Type B pancreatic cell (in vitro differentiated cells): ENCODE results near the gene SRGAP3. TPM values are rescaled to one million over a fixed set of nuclear protein-coding genes. Genes with fewer than 3 reads are reported as not detected.

Experiments used
- DNase-seq: peaks from one replicate; pipeline ENCODE4 v3.0.0; 2021; ENCODE audit warnings: mixed read lengths; ENCODE audit not compliant: unreplicated experiment; ENCODE audit errors: extremely low spot score
- H3K27ac Mint-ChIP-seq: 2 replicates; pipeline ENCODE4 v1.8.0; 2021; ENCODE audit warnings: mild to moderate bottlenecking, mixed read lengths
- H3K27me3 Mint-ChIP-seq: 2 replicates; pipeline ENCODE4 v1.8.0; 2021; ENCODE audit warnings: mixed read lengths
- H3K36me3 Mint-ChIP-seq: 2 replicates; pipeline ENCODE4 v1.8.0; 2021; ENCODE audit warnings: mixed read lengths
- H3K4me1 Mint-ChIP-seq: one replicate; pipeline ENCODE4 v1.8.0; 2021; ENCODE audit warnings: mixed read lengths; ENCODE audit not compliant: unreplicated experiment
- H3K4me3 Mint-ChIP-seq: 2 replicates; pipeline ENCODE4 v1.8.0; 2021; ENCODE audit warnings: mild to moderate bottlenecking, mixed read lengths
- H3K9me3 Mint-ChIP-seq: 2 replicates; pipeline ENCODE4 v1.8.0; 2021; ENCODE audit warnings: mixed read lengths
- total RNA-seq: library from RNA; stranded (reverse); gene quantifications from 2 replicates; pipeline ENCODE4 v1.2.1, GENCODE V29; 2021; ENCODE audit warnings: low replicate concordance
- TF ChIP-seq, protein P1 (sequence below): fragments of 200-600 bp; sonication (generic); conservative IDR thresholded peaks from 2 replicates; pipeline ENCODE4 v1.5.0; 2021; ENCODE audit warnings: antibody characterized with exemption, mild to moderate bottlenecking

SRGAP3 gene
- total RNA-seq, 1 donor from 2014 or later: 41.7 TPM

DNA sequence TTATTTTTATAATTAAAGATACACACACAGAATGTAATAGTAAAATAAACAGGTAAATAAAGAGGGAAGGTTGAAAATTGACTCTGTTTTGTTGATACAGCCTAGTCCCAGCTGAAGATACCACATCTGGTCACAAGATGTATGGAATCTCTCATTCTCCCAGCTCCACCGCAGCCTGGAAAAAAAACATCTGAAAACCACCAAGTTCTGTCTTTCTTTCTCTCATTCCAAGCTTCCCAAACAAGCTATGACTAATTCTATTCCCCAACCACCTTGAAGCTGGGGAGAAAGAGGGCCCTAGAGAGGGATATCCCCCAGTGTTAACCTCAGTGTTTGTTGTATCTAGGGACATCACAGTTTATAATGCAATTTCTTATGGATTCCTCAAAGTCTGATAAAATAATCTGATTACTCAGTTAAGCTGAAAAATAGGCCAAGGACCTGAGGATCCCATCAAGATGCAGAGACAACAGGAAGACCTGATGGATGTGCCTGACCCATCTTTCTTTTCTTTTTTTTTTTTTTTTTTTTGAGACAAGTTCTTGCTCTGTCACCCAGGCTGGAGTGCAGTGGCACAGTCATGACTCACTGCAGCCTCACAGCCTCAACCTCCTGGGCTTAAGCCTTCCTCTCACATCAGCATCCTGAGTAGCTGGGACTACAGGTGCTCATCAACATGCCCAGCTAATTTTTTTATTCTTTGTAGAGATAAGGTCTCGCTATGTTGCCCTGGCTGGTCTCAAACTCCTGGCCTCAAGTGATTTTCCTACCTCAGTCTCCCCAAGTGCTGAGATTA is 38.1 kb downstream of the SRGAP3 start:
- Mint-ChIP-seq H3K4me1 (peaks cover 49% of the 10 kb centered on the region), H3K27ac (no peak overlapping the region), H3K27me3 (no peaks in the 10 kb centered on the region), H3K36me3 (peaks cover 6% of the 10 kb centered on the region), H3K4me3 (no peak overlapping the region), H3K9me3 (peaks cover 4% of the 10 kb centered on the region)
- DNase-seq: no peak
- TF ChIP-seq, protein P1, sequence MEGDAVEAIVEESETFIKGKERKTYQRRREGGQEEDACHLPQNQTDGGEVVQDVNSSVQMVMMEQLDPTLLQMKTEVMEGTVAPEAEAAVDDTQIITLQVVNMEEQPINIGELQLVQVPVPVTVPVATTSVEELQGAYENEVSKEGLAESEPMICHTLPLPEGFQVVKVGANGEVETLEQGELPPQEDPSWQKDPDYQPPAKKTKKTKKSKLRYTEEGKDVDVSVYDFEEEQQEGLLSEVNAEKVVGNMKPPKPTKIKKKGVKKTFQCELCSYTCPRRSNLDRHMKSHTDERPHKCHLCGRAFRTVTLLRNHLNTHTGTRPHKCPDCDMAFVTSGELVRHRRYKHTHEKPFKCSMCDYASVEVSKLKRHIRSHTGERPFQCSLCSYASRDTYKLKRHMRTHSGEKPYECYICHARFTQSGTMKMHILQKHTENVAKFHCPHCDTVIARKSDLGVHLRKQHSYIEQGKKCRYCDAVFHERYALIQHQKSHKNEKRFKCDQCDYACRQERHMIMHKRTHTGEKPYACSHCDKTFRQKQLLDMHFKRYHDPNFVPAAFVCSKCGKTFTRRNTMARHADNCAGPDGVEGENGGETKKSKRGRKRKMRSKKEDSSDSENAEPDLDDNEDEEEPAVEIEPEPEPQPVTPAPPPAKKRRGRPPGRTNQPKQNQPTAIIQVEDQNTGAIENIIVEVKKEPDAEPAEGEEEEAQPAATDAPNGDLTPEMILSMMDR: no peak

DNA sequence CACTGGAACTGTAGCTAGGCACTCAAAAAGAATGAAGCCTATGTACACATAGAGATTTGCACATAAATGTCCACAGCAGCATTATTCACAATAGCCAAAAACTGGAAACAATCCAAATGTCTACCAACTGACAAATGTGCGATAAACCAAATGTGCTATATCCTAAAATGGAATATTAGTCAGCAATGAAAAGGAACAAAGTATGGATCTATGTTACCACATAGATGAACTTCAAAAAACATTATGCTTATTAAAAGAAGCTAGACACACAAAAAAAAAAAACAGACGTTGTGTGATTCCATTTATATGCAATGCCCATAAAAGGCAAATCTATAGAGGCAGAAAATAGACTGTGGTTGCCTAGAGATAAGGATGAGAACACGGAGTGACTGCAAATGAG is 39.7 kb downstream of the SRGAP3 start:
- Mint-ChIP-seq H3K4me1 (peaks cover 44% of the 10 kb centered on the region), H3K4me3 (no peak overlapping the region)

DNA sequence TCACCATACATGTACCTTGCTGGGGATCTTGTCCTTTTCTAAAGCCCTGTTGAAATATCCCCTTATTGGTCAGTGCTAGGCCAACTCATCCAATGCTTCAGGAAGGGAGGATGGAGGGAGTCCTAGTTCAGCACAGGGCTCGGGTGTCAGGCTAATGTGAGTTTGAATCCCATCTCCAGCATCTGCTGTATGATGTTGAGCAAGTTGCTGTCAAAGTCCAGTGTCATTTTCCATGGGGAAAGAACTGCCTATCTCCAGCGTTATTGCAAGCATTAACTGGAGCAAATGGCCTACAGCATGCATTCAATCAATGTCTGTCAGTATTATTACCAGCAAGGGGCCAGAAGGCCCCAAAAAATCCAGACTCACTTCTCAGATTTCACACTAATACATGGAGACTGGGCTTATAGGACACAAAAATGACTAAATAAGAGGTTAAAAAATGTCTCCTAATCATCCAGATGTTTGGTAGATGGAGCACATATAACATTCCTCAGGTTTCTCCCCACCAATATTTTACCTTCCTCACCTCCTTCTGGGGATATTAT is 40.8 kb downstream of the SRGAP3 start:
- Mint-ChIP-seq H3K27me3 (no peaks in the 10 kb centered on the region), H3K4me1 (peaks cover 47% of the 10 kb centered on the region), H3K36me3 (peaks cover 6% of the 10 kb centered on the region), H3K27ac (no peak overlapping the region), H3K9me3 (peaks cover 4% of the 10 kb centered on the region), H3K4me3 (no peak overlapping the region)
- TF ChIP-seq, protein P1: no peak
- no peak for DNase-seq

More for the DNA sequence above, 39.7 kb downstream of the SRGAP3 start:
- H3K27ac Mint-ChIP-seq: no peak overlapping the region
- peaks cover 4% of the 10 kb centered on the region for H3K9me3 Mint-ChIP-seq
- TF ChIP-seq, protein P1: no peak
- H3K27me3 Mint-ChIP-seq: no peaks in the 10 kb centered on the region
- DNase-seq: no peak
- H3K36me3 Mint-ChIP-seq: peaks cover 6% of the 10 kb centered on the region

DNA sequence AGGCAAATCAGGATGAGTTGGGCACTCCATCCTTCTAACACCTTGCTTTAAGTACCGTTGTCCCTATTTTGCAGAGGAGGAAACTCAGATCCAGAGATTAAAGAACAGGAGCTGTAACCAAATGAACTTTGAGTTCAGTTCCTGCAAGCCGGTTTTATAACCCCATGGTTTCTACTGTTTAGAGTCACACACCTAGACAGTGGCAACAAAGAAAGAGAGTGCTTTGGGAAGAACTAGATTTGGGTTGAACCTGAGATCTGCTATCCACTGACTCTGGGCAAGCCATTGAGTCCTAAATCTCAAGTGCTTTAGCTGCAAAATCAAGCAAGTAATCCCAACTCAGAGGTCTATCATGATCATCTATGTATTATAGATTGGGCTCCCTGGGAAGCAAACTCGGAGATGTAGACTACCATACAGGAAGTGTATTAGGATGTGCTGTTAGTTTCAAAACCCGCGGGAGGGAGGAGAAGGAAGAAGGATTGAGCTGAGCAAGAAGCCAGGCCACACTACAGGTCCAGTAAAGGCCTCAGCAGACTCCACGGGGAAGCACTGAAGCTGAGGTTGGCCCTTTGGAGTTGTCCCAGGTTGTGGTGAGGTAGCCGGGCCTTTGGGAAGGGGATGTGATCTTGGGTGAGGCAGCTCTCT is 42.2 kb downstream of the SRGAP3 start:
- peaks cover 11% of the 10 kb centered on the region for H3K36me3 Mint-ChIP-seq
- TF ChIP-seq, protein P1: no peak
- H3K4me1 Mint-ChIP-seq: peaks cover 51% of the 10 kb centered on the region
- no peak for DNase-seq
- no peak overlapping the region for H3K27ac Mint-ChIP-seq
- H3K27me3 Mint-ChIP-seq: no peaks in the 10 kb centered on the region
- H3K9me3 Mint-ChIP-seq: peaks cover 4% of the 10 kb centered on the region
- H3K4me3 Mint-ChIP-seq: no peak overlapping the region

DNA sequence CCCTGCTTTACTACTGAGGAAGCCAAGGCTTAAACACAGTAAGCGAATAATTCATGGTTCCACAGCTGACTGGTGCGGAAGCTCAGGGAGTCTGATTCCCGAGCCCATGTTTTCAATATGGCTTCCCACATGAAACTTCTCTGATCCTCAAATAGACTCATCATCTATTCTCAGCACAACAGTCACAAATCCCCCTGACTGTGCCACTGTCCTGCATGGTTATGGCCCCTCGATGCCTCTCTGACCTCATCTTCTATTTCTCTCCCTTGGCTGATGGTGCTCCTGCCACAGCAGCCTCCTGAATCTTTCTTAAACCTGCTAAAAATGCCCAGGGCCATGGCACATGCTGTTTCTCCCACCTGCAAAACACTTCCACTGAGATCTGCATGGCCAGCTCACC is 43.2 kb downstream of the SRGAP3 start:
- H3K4me3 Mint-ChIP-seq: no peak overlapping the region
- peaks cover 4% of the 10 kb centered on the region for H3K9me3 Mint-ChIP-seq
- TF ChIP-seq, protein P1: no peak
- H3K27me3 Mint-ChIP-seq: no peaks in the 10 kb centered on the region
- no peak overlapping the region for H3K27ac Mint-ChIP-seq
- H3K36me3 Mint-ChIP-seq: peaks cover 11% of the 10 kb centered on the region
- DNase-seq: no peak
- peaks cover 60% of the 10 kb centered on the region for H3K4me1 Mint-ChIP-seq
